Naive thymus-derived CD4-positive, alpha-beta T cell (primary cell): ENCODE data around the gene SLC4A5. TPM values are rescaled to one million over a fixed set of nuclear protein-coding genes. Genes with fewer than 3 reads are reported as not detected.

ENCODE experiments used
- ATAC-seq: fragments of 150-1000 bp; cut with Tn5 transposase; 2 replicates; pipeline ENCODE4 v1.10.0; 2021; ENCODE audit warnings: mild to moderate bottlenecking, moderate library complexity
- CTCF ChIA-PET: fragments of 350-600 bp; sonication (Branson Sonifier 250); formaldehyde crosslinking; loops from one replicate; lab custom pipeline; 2021; ENCODE audit warnings: antibody characterized with exemption; lab: Charles Lee
- POLR2A ChIA-PET: fragments of 350-600 bp; sonication (Branson Sonifier 250); formaldehyde crosslinking; loops from one replicate; lab custom pipeline; 2021; ENCODE audit warnings: antibody characterized with exemption, inconsistent platforms; lab: Charles Lee
- DNase-seq, 9 donors: peaks; one replicate each; pipeline versions ENCODE4 v3.0.0 to v3.0.0-alpha.2; 2020 to 2022; ENCODE audit warnings: mixed read lengths in 1 of 9
- H3K27ac ChIP-seq: one replicate; pipeline ENCODE4 v1.7.0; 2013; ENCODE audit warnings: mild to moderate bottlenecking, low read depth, low read length, moderate library complexity
- H3K27me3 ChIP-seq, 2 donors: one replicate each; pipeline ENCODE4 v1.7.0; 2013; ENCODE audit warnings: low read length in 2 of 2, mild to moderate bottlenecking in 2 of 2, moderate library complexity in 2 of 2; ENCODE audit not compliant: control insufficient read depth in 2 of 2, insufficient read depth in 2 of 2
- H3K36me3 ChIP-seq, 3 experiments: 1 replicate in 2 of 3; 2 replicates in 1 of 3; pipeline ENCODE4 v1.7.0; 2013; ENCODE audit warnings: low read length in 3 of 3, mild to moderate bottlenecking in 3 of 3, moderate library complexity in 1 of 3; ENCODE audit not compliant: insufficient read depth in 3 of 3, control insufficient read depth in 2 of 3
- H3K4me1 ChIP-seq, 2 donors: one replicate each; pipeline ENCODE4 v1.7.0; 2013; ENCODE audit warnings: low read length in 2 of 2, mild to moderate bottlenecking in 2 of 2, moderate library complexity in 1 of 2; ENCODE audit not compliant: control insufficient read depth in 2 of 2, insufficient read depth in 2 of 2
- H3K4me3 ChIP-seq: 2 replicates; pipeline ENCODE4 v1.7.0; 2013; ENCODE audit warnings: mild to moderate bottlenecking, low read length
- H3K9me3 ChIP-seq, 3 experiments: 1 replicate in 2 of 3; 2 replicates in 1 of 3; pipeline ENCODE4 v1.7.0; 2013; ENCODE audit warnings: low read length in 3 of 3; ENCODE audit not compliant: control insufficient read depth in 2 of 3
- H3K27ac Mint-ChIP-seq, 9 donors: one replicate each; pipeline ENCODE4 v1.8.0; 2020 to 2022; ENCODE audit warnings: mixed read lengths in 9 of 9, mild to moderate bottlenecking in 8 of 9, moderate library complexity in 5 of 9, inconsistent platforms in 2 of 9
- H3K27me3 Mint-ChIP-seq, 5 donors: one replicate each; pipeline ENCODE4 v1.8.0; 2021 to 2022; ENCODE audit warnings: mixed read lengths in 5 of 5, mild to moderate bottlenecking in 1 of 5
- H3K36me3 Mint-ChIP-seq, 5 donors: one replicate each; pipeline ENCODE4 v1.8.0; 2020 to 2022; ENCODE audit warnings: mixed read lengths in 5 of 5, mild to moderate bottlenecking in 3 of 5, inconsistent platforms in 1 of 5
- H3K4me1 Mint-ChIP-seq, 7 donors: one replicate each; pipeline ENCODE4 v1.8.0; 2020 to 2022; ENCODE audit warnings: mixed read lengths in 7 of 7, mild to moderate bottlenecking in 3 of 7, inconsistent platforms in 1 of 7
- H3K4me3 Mint-ChIP-seq, 10 donors: one replicate each; pipeline ENCODE4 v1.8.0; 2020 to 2022; ENCODE audit warnings: mild to moderate bottlenecking in 10 of 10, mixed read lengths in 10 of 10, moderate library complexity in 6 of 10, inconsistent platforms in 2 of 10
- H3K9me3 Mint-ChIP-seq, 11 donors: one replicate each; pipeline ENCODE4 v1.8.0; 2020 to 2022; ENCODE audit warnings: mixed read lengths in 11 of 11, mild to moderate bottlenecking in 4 of 11, inconsistent platforms in 1 of 11, moderate library complexity in 1 of 11
- intact Hi-C, 2 donors: fragments of 100-400 bp; cut with micrococcal nuclease; formaldehyde crosslinking; loops; one replicate each; pipeline ENCODE4 v1.15.1; 2023
- polyA plus RNA-seq, 2 donors: library from polyadenylated mRNA; unstranded; fragments of 300-500 nt; fragmentation: Illumina TruSeq; gene quantifications; one replicate each; pipeline ENCODE4 v1.2.3, GENCODE V29; 2021
- total RNA-seq, 6 experiments: library from RNA in 5 of 6; stranded (reverse) in 5 of 6; gene quantifications; 1 replicate in 5 of 6; 2 replicates in 1 of 6; pipeline ENCODE4 v1.2.3 and lab custom pipeline; 2021 to 2026

SLC4A5 gene
- total and polyA plus RNA-seq, 7 experiments from 2014 or later, result 0.59 to 20.8 (median 14.8) TPM

DNA sequence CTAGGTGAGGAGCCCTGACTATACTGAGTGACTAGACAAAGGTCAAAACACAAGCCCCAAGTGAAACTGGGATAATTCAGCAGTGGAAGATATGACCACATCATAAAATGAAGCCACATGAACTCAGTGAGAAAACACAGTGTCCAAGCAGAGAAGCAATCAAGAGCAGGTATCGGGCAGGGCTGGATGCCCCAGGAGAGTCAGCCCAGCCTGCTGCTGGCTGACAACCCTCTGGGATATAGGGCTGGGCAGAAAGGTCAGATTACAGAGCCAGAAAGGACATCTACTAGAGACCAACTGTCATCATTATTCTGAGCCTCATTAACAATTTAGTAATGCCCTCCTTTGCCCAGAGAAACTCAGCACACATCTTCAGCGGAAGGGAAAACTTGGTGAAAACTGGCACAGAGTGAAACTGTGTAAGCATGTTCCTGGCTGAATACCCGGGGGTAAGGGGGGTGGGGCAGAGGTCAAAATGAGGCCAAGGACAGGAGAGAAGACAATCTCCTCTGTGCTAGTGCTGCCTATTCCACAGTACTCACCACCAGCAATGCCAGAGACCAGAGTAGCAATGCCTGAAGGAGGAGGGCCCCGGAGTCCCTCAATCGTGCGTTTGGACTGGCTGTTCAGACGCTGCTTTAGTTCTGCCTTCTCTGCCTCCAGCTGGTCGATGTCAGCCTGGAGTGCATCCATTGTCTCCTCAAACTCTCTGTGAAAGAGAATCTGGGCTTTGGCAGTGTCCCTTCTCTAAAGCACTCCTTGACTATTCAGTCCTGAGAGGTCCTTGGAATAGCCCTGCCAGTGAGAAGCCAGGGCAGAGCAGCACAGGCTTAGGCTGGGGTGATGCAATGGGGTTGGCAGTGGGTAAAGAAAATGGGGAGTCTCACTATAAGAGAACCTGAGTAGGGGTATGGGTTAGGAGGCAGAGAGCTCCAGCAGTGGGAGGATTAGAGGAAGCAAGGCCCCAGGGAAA is 21.6 kb upstream of the SLC4A5 start:
- Histone ChIP-seq H3K27me3 (no peaks in the 10 kb centered on the region), H3K27ac (no peak overlapping the region), H3K4me3 (no peak overlapping the region), H3K9me3 (no peaks in the 10 kb centered on the region), H3K36me3 (peaks cover 41 to 100% (median 46%) of the 10 kb centered on the region in 3 experiments), H3K4me1 (no peaks in the 10 kb centered on the region)
- CTCF ChIA-PET, result interaction anchor here (0.6 kb wide), 1 partner anchor 10 kb away, joined by 3 read pairs; no protein-coding TSS in a partner anchor
- Mint-ChIP-seq H3K27ac (peak overlapping the region in 1 of 9 donors; percentile 59), H3K36me3 (peaks cover 26 to 78% (median 47%) of the 10 kb centered on the region in 5 donors), H3K4me1 (peaks cover 0 to 5% (median 0%) of the 10 kb centered on the region in 7 donors), H3K4me3 (no peak overlapping the region), H3K9me3 (no peaks in the 10 kb centered on the region), H3K27me3 (no peaks in the 10 kb centered on the region)
- ATAC-seq, result no peak
- intact Hi-C loops, result no loop called here
- POLR2A ChIA-PET, result no interaction called here
- no peak for DNase-seq

DNA sequence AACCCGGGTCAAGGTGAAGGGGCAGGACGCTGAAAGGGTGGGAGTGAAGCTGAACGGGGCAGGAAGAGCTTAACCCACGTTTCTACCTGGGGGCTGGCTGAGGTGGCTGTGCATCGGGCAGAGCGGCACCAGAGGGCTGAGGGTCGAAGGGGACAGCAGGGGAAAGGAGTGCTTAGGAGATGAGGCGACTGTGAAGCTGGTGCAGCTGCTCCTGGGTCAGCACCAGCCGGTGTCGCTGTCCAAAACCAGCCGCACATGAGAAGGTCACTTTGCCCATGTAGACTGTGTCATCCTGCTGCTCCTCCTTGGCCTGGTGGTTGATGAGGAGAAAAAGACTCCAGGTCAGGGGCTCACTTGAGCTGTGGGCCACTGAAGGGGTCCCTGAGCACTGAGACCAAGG is 18.1 kb upstream of the SLC4A5 start:
- no peaks in the 10 kb centered on the region for H3K27me3 ChIP-seq
- Mint-ChIP-seq H3K4me1 (peaks cover 0 to 2% (median 0%) of the 10 kb centered on the region in 7 donors), H3K27ac (no peak overlapping the region), H3K4me3 (no peak overlapping the region), H3K9me3 (no peaks in the 10 kb centered on the region), H3K27me3 (no peaks in the 10 kb centered on the region), H3K36me3 (peaks cover 32 to 68% (median 42%) of the 10 kb centered on the region in 5 donors)
- no peaks in the 10 kb centered on the region for H3K4me1 ChIP-seq
- no peak overlapping the region for H3K4me3 ChIP-seq
- ATAC-seq (no peak), DNase-seq (no peak)
- POLR2A ChIA-PET, result interaction anchor here (0.8 kb wide), 1 partner anchor 224 kb away, joined by 3 read pairs; no protein-coding TSS in a partner anchor
- intact Hi-C loops, result no loop called here
- no peaks in the 10 kb centered on the region for H3K9me3 ChIP-seq
- CTCF ChIA-PET, result no interaction called here
- H3K36me3 ChIP-seq, result peaks cover 20 to 95% (median 25%) of the 10 kb centered on the region in 3 experiments
- no peak overlapping the region for H3K27ac ChIP-seq

DNA sequence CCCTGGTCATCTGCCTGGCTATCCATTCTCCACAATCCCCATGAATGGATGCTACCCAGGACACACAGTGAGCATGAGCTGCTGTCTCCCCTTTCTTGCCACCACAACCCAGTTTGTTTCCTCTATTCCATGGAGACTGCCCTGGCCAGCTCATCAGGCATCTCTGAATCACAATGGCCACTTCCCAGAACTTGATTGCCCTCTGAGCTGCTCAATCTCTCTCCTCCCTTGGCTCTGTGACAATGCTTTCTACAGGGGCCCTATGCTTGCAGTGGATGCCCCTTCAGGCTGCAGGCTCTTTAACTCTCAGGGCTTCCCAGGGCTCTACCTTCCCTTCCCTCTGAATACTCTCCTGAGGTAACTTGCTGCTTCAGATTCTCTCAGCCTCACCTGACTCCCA is 14.4 kb upstream of the SLC4A5 start:
- H3K36me3 ChIP-seq, result peaks cover 6 to 58% (median 7%) of the 10 kb centered on the region in 3 experiments
- Mint-ChIP-seq H3K27me3 (no peaks in the 10 kb centered on the region), H3K9me3 (no peaks in the 10 kb centered on the region), H3K4me1 (peaks cover 0 to 2% (median 0%) of the 10 kb centered on the region in 7 donors), H3K36me3 (peaks cover 19 to 49% (median 26%) of the 10 kb centered on the region in 5 donors), H3K27ac (no peak overlapping the region), H3K4me3 (no peak overlapping the region)
- CTCF ChIA-PET, result interaction anchor here (2.2 kb wide), 1 partner anchor 23 kb away, joined by 8 read pairs; no protein-coding TSS in a partner anchor
- no peaks in the 10 kb centered on the region for H3K9me3 ChIP-seq
- ATAC-seq (no peak), DNase-seq (no peak)
- H3K4me1 ChIP-seq, result no peaks in the 10 kb centered on the region
- intact Hi-C loops, result no loop called here
- no peak overlapping the region for H3K27ac ChIP-seq
- POLR2A ChIA-PET, result no interaction called here
- H3K4me3 ChIP-seq, result no peak overlapping the region
- no peaks in the 10 kb centered on the region for H3K27me3 ChIP-seq

DNA sequence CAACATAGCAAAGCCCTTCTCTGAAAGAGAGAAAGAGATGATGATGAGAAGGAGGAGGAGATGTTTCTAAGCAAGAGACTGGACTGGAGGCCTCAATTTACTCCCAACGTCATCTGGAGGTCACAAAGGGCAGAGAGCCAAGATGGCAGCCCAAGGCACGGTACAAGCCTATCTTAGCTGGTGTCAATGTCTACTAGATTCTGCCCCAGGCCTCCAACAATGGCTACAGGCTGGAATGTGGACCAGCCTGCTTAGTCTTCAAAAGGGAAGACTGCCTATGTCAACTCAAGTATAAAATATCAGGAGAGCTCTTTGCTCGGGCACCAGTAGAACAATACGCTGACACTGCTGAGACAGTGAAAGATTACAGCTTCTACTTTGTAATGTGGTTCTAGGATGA is 6.7 kb upstream of the SLC4A5 start:
- no peaks in the 10 kb centered on the region for H3K4me1 Mint-ChIP-seq
- no peak overlapping the region for H3K4me3 Mint-ChIP-seq
- Histone ChIP-seq H3K27me3 (no peaks in the 10 kb centered on the region), H3K4me3 (no peak overlapping the region), H3K36me3 (no peaks in the 10 kb centered on the region), H3K4me1 (no peaks in the 10 kb centered on the region), H3K9me3 (no peaks in the 10 kb centered on the region), H3K27ac (no peak overlapping the region)
- intact Hi-C loops, result no loop called here
- no peak for DNase-seq
- ATAC-seq, result no peak
- H3K27ac Mint-ChIP-seq, result no peak overlapping the region
- CTCF ChIA-PET, result interaction anchor here (1.4 kb wide), 1 partner anchor 15 kb away, joined by 4 read pairs; no protein-coding TSS in a partner anchor
- POLR2A ChIA-PET, result interaction anchor here (1.1 kb wide), 1 partner anchor 82 kb away, joined by 3 read pairs; no protein-coding TSS in a partner anchor
- peaks cover 0 to 1% (median 0%) of the 10 kb centered on the region in 5 donors for H3K27me3 Mint-ChIP-seq
- H3K36me3 Mint-ChIP-seq, result peaks cover 0 to 24% (median 0%) of the 10 kb centered on the region in 5 donors
- no peaks in the 10 kb centered on the region for H3K9me3 Mint-ChIP-seq

DNA sequence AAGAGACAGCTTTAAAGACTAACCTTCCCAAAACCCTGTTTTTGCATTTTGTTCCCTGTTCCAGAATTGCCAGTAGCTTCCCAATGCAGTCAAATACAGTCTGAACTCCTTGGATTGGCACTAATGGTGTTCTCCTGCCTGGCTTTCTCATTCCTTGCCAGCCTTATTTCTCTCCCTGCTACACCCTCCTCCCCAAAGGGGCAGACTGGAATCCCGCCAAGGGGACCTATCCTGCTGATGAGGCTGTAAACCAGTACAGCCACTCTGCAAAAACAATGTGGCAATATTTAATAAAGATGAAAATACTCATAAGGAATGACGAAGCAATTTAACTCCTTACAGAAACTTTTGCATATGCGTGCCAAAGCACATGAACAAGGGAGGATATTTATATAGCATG is 4.5 kb upstream of the SLC4A5 start:
- Histone ChIP-seq H3K4me3 (no peak overlapping the region), H3K4me1 (no peaks in the 10 kb centered on the region), H3K36me3 (no peaks in the 10 kb centered on the region), H3K27me3 (no peaks in the 10 kb centered on the region), H3K9me3 (no peaks in the 10 kb centered on the region), H3K27ac (no peak overlapping the region)
- Mint-ChIP-seq H3K27ac (no peak overlapping the region), H3K9me3 (no peaks in the 10 kb centered on the region), H3K4me1 (no peaks in the 10 kb centered on the region), H3K4me3 (no peak overlapping the region), H3K36me3 (peaks cover 0 to 31% (median 0%) of the 10 kb centered on the region in 5 donors), H3K27me3 (peaks cover 0 to 4% (median 0%) of the 10 kb centered on the region in 5 donors)
- intact Hi-C loops, result no loop called here
- DNase-seq (no peak), ATAC-seq (no peak)
- CTCF ChIA-PET, result no interaction called here
- POLR2A ChIA-PET, result no interaction called here

DNA sequence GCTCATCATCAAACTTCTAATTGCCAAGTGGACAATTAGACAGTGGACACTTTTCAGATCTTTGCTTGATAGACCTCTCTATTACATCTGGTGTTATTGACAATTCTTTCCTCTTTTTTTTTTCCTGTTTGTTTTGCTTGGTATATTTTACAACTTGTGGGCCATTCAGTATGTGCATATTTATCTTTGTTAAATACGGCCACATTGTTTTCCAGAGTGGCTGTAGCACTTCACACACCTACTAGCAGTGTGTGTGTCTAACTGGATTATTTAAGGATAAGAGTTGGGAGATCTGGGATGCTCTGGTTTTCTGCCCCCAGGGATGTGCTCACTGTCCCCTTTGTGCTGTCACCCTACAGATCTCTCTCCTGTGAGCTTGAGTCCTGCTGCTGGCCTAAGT is 4.1 kb upstream of the SLC4A5 start:
- DNase-seq (no peak), ATAC-seq (no peak)
- CTCF ChIA-PET, result no interaction called here

More for the DNA sequence above, 4.1 kb upstream of the SLC4A5 start:
- Mint-ChIP-seq H3K4me3 (no peak overlapping the region), H3K4me1 (no peaks in the 10 kb centered on the region), H3K27me3 (peaks cover 0 to 7% (median 0%) of the 10 kb centered on the region in 5 donors), H3K27ac (no peak overlapping the region), H3K9me3 (no peaks in the 10 kb centered on the region), H3K36me3 (peaks cover 0 to 31% (median 0%) of the 10 kb centered on the region in 5 donors)
- intact Hi-C loops, result no loop called here
- H3K36me3 ChIP-seq, result no peaks in the 10 kb centered on the region
- H3K27ac ChIP-seq, result no peak overlapping the region
- POLR2A ChIA-PET, result no interaction called here
- no peaks in the 10 kb centered on the region for H3K4me1 ChIP-seq
- H3K27me3 ChIP-seq, result no peaks in the 10 kb centered on the region
- H3K4me3 ChIP-seq, result no peak overlapping the region
- H3K9me3 ChIP-seq, result no peaks in the 10 kb centered on the region
